Panc1 (cell line): ENCODE measurements around the gene PARP8.

ENCODE experiments used
- CTCF ChIP-seq: fragments of 450-650 bp; IDR thresholded peaks from 2 replicates; pipeline ENCODE4 v1.5.1; 2017; ENCODE audit warnings: mild to moderate bottlenecking
- POLR2AphosphoS5 ChIP-seq: IDR thresholded peaks from 2 replicates; pipeline ENCODE4 v1.6.1; 2012; ENCODE audit warnings: mild to moderate bottlenecking, low read depth, low read length, moderate library complexity
- SIN3A ChIP-seq: IDR thresholded peaks from 2 replicates; pipeline ENCODE4 v1.6.1; 2012; ENCODE audit warnings: low read depth, mild to moderate bottlenecking, low read length, moderate library complexity, borderline replicate concordance; ENCODE audit not compliant: insufficient read depth
- TCF7L2 ChIP-seq: IDR thresholded peaks from 2 replicates; pipeline ENCODE4 v1.6.1; 2011; ENCODE audit warnings: mild to moderate bottlenecking, low read depth, low read length, inconsistent platforms
- TF ChIP-seq, protein P1 (sequence below), 2 experiments: IDR thresholded peaks; 2 replicates each; pipeline ENCODE4 v1.6.1; 2011 to 2012; ENCODE audit warnings: low read depth in 2 of 2, control low read depth in 1 of 2, low read length in 1 of 2, mild to moderate bottlenecking in 1 of 2, moderate library complexity in 1 of 2; ENCODE audit not compliant: insufficient read depth in 1 of 2

- TF ChIP-seq CTCF (no peak), POLR2AphosphoS5 (no peak), SIN3A (no peak), TCF7L2 (no peak)
- TF ChIP-seq, protein P1, sequence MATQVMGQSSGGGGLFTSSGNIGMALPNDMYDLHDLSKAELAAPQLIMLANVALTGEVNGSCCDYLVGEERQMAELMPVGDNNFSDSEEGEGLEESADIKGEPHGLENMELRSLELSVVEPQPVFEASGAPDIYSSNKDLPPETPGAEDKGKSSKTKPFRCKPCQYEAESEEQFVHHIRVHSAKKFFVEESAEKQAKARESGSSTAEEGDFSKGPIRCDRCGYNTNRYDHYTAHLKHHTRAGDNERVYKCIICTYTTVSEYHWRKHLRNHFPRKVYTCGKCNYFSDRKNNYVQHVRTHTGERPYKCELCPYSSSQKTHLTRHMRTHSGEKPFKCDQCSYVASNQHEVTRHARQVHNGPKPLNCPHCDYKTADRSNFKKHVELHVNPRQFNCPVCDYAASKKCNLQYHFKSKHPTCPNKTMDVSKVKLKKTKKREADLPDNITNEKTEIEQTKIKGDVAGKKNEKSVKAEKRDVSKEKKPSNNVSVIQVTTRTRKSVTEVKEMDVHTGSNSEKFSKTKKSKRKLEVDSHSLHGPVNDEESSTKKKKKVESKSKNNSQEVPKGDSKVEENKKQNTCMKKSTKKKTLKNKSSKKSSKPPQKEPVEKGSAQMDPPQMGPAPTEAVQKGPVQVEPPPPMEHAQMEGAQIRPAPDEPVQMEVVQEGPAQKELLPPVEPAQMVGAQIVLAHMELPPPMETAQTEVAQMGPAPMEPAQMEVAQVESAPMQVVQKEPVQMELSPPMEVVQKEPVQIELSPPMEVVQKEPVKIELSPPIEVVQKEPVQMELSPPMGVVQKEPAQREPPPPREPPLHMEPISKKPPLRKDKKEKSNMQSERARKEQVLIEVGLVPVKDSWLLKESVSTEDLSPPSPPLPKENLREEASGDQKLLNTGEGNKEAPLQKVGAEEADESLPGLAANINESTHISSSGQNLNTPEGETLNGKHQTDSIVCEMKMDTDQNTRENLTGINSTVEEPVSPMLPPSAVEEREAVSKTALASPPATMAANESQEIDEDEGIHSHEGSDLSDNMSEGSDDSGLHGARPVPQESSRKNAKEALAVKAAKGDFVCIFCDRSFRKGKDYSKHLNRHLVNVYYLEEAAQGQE (IDR thresholded peaks at IDR 0.05; ENCODE audit: insufficient read depth in 1 of 2, low read depth in 2 of 2, low read length in 1 of 2), result no peak
These were observed 223.4 kb downstream of the PARP8 start for GRCh38 chr5:50889790-50890189.
